K562 (cell line): Measurements from ENCODE around the gene GNL3. TPM values are rescaled to one million over a fixed set of nuclear protein-coding genes. Genes with fewer than 3 reads are reported as not detected.
A peak's percentile ranks its signal among the peaks of the same experiment; 100 is the strongest.

Experiments used
- ATF1 ChIP-seq, 2 experiments: fragments of 450-650 bp in 1 of 2; IDR thresholded peaks; 2 replicates each; pipeline ENCODE4 v1.6.1; 2016; ENCODE audit warnings: missing compliant biosample characterization in 1 of 2, missing genetic modification characterization in 1 of 2
- DACH1 ChIP-seq: fragments of 450-650 bp; IDR thresholded peaks from 2 replicates; pipeline ENCODE4 v1.6.1; 2018; ENCODE audit not compliant: partially characterized antibody
- EWSR1 ChIP-seq: fragments of 450-650 bp; IDR thresholded peaks from 2 replicates; pipeline ENCODE4 v1.6.1; 2018; ENCODE audit warnings: borderline replicate concordance, mild to moderate bottlenecking, low read depth, moderate library complexity; ENCODE audit not compliant: partially characterized antibody
- FOXA1 ChIP-seq: fragments of 450-650 bp; IDR thresholded peaks from 2 replicates; pipeline ENCODE4 v1.6.1; 2016; ENCODE audit warnings: mild to moderate bottlenecking, borderline replicate concordance
- GABPB1 ChIP-seq: sonication (generic); formaldehyde crosslinking; IDR thresholded peaks from 2 replicates; pipeline ENCODE4 v1.8.0; 2022; ENCODE audit warnings: mild to moderate bottlenecking, missing genetic modification reagents
- GTF2E2 ChIP-seq: fragments of 200-800 bp; sonication (Bioruptor generic); IDR thresholded peaks from 2 replicates; pipeline ENCODE4 v1.6.1; 2016; ENCODE audit warnings: missing genetic modification characterization, missing compliant biosample characterization
- HCFC1 ChIP-seq: IDR thresholded peaks from 2 replicates; pipeline ENCODE4 v1.6.1; 2012; ENCODE audit warnings: low read depth, low read length, improper control_type of control experiment
- JUNB ChIP-seq: fragments of 450-650 bp; formaldehyde crosslinking; conservative IDR thresholded peaks from 2 replicates; pipeline ENCODE4 v1.4.0; 2020; ENCODE audit warnings: mild to moderate bottlenecking
- MEF2D ChIP-seq: conservative IDR thresholded peaks from 2 replicates; pipeline ENCODE4 v1.6.1; 2016; ENCODE audit warnings: low read depth, missing genetic modification characterization, missing compliant biosample characterization
- MTA1 ChIP-seq: fragments of 450-650 bp; IDR thresholded peaks from 2 replicates; pipeline ENCODE4 v1.6.1; 2017; ENCODE audit warnings: borderline replicate concordance
- MYBL2 ChIP-seq, 2 experiments: fragments of 450-650 bp in 1 of 2; sonication (generic) in 1 of 2; formaldehyde crosslinking in 1 of 2; IDR thresholded peaks; 2 replicates each; pipeline versions ENCODE4 v1.6.1 to v1.8.1; 2017 to 2022; ENCODE audit warnings: borderline replicate concordance in 1 of 2, inconsistent platforms in 1 of 2, low read depth in 1 of 2, mild to moderate bottlenecking in 1 of 2, missing genetic modification reagents in 1 of 2, moderate library complexity in 1 of 2
- NFATC3 ChIP-seq: fragments of 450-650 bp; IDR thresholded peaks from 2 replicates; pipeline ENCODE4 v1.6.1; 2017; ENCODE audit warnings: mild to moderate bottlenecking
- NFRKB ChIP-seq: fragments of 450-650 bp; IDR thresholded peaks from 2 replicates; pipeline ENCODE4 v1.6.1; 2016; ENCODE audit warnings: low read depth
- PRMT5 ChIP-seq: sonication (generic); formaldehyde crosslinking; IDR thresholded peaks from 2 replicates; pipeline ENCODE4 v1.5.0; 2020; ENCODE audit warnings: missing genetic modification reagents
- RAD21 ChIP-seq, 2 experiments: fragments of 250-450 bp in 1 of 2; fragments of 450-650 bp in 1 of 2; sonication (Bioruptor Pico) in 1 of 2; formaldehyde crosslinking in 1 of 2; IDR thresholded peaks in 1 of 2; conservative IDR thresholded peaks in 1 of 2; 2 replicates each; pipeline versions ENCODE4 v1.4.0 to v1.8.0; 2020 to 2022; ENCODE audit warnings: mild to moderate bottlenecking in 2 of 2, moderate library complexity in 1 of 2
- RBFOX2 ChIP-seq: fragments of 200-400 bp; formaldehyde crosslinking; IDR thresholded peaks from 2 replicates; pipeline ENCODE4 v1.6.1; 2017; ENCODE audit warnings: low read depth, mild to moderate bottlenecking, low read length, moderate library complexity
- RCOR1 ChIP-seq, 2 experiments: IDR thresholded peaks; 2 replicates each; pipeline ENCODE4 v1.6.1; 2012; ENCODE audit warnings: low read depth in 2 of 2, low read length in 2 of 2, borderline replicate concordance in 1 of 2, improper control_type of control experiment in 1 of 2
- RFX5 ChIP-seq: IDR thresholded peaks from 2 replicates; pipeline ENCODE4 v1.6.1; 2011; ENCODE audit warnings: low read depth, mild to moderate bottlenecking, improper control_type of control experiment, low read length
- SMAD4 ChIP-seq: fragments of 250-450 bp; sonication (Bioruptor Pico); conservative IDR thresholded peaks from 2 replicates; pipeline ENCODE4 v1.8.0; 2021; ENCODE audit warnings: inconsistent platforms, mild to moderate bottlenecking, moderate library complexity
- TEAD4 ChIP-seq, 2 experiments: sonication (generic) in 1 of 2; formaldehyde crosslinking in 1 of 2; IDR thresholded peaks; 2 replicates each; pipeline versions ENCODE4 v1.6.1 to v1.8.0; 2012 to 2022; ENCODE audit warnings: borderline replicate concordance in 1 of 2, inconsistent platforms in 1 of 2, low read length in 1 of 2, mild to moderate bottlenecking in 1 of 2, missing genetic modification reagents in 1 of 2
- TFAM ChIP-seq: fragments of 250-450 bp; sonication (Bioruptor Pico); conservative IDR thresholded peaks from 2 replicates; pipeline ENCODE4 v1.5.0; 2021; ENCODE audit warnings: mild to moderate bottlenecking, moderate library complexity
- TGIF2 ChIP-seq: sonication (generic); formaldehyde crosslinking; IDR thresholded peaks from 2 replicates; pipeline ENCODE4 v1.8.1; 2022; ENCODE audit warnings: mild to moderate bottlenecking, missing genetic modification reagents, moderate library complexity
- ZC3H8 ChIP-seq: fragments of 450-650 bp; IDR thresholded peaks from 2 replicates; pipeline ENCODE4 v1.6.1; 2017
- ZNF3 ChIP-seq: fragments of 250-450 bp; sonication (Bioruptor Pico); IDR thresholded peaks from 2 replicates; pipeline ENCODE4 v1.5.0; 2021; ENCODE audit warnings: mild to moderate bottlenecking, moderate library complexity
- ZNF311 ChIP-seq: fragments of 250-450 bp; sonication (Bioruptor Pico); IDR thresholded peaks from 2 replicates; pipeline ENCODE4 v1.4.0; 2020; ENCODE audit warnings: mild to moderate bottlenecking, moderate library complexity
- ZNF316 ChIP-seq: fragments of 450-650 bp; IDR thresholded peaks from 2 replicates; pipeline ENCODE4 v1.6.1; 2016
- ZNF655 ChIP-seq: fragments of 250-450 bp; sonication (Bioruptor Pico); IDR thresholded peaks from 2 replicates; pipeline ENCODE4 v1.5.0; 2021
- ZNF785 ChIP-seq: fragments of 250-450 bp; sonication (Bioruptor Pico); IDR thresholded peaks from 2 replicates; pipeline ENCODE4 v1.4.0; 2020; ENCODE audit warnings: mild to moderate bottlenecking
- polyA plus RNA-seq, 8 experiments: library from polyadenylated mRNA; depleted of rRNA in 4 of 8; stranded (reverse) in 5 of 8; unstranded in 3 of 8; fragments of >200 nt; fragmentation: Nextera tagmentation in 2 of 8; fragmentation: Illumina TruSeq in 1 of 8; extraction: Ambion mirVana in 2 of 8; extraction: Trizol in 1 of 8; gene quantifications; 2 replicates each; pipeline versions ENCODE4 v1.2.1 to v1.2.3, GENCODE V29; 2011 to 2014; ENCODE audit warnings: inconsistent platforms in 1 of 8, missing spikeins in 1 of 8
- total RNA-seq, 7 experiments: library from RNA; depleted of rRNA in 6 of 7; stranded (reverse); fragments of >200 nt in 6 of 7; fragmentation: Illumina TruSeq in 2 of 7; extraction: Trizol in 2 of 7; gene quantifications; 2 replicates each; pipeline versions ENCODE4 v1.2.1 to v1.2.3, GENCODE V29; 2011 to 2021; ENCODE audit warnings: low replicate concordance in 1 of 7
- TF ChIP-seq, protein P1 (sequence below): fragments of 250-450 bp; sonication (Bioruptor Pico); IDR thresholded peaks from 2 replicates; pipeline ENCODE4 v1.9.0; 2021; ENCODE audit warnings: mild to moderate bottlenecking

The GNL3 gene
- total and polyA plus RNA-seq, 9 of the 15 experiments (the other 6 are each of a cell fraction or from before 2014, with no cell fraction given) = 132 to 313 (median 220) TPM

DNA sequence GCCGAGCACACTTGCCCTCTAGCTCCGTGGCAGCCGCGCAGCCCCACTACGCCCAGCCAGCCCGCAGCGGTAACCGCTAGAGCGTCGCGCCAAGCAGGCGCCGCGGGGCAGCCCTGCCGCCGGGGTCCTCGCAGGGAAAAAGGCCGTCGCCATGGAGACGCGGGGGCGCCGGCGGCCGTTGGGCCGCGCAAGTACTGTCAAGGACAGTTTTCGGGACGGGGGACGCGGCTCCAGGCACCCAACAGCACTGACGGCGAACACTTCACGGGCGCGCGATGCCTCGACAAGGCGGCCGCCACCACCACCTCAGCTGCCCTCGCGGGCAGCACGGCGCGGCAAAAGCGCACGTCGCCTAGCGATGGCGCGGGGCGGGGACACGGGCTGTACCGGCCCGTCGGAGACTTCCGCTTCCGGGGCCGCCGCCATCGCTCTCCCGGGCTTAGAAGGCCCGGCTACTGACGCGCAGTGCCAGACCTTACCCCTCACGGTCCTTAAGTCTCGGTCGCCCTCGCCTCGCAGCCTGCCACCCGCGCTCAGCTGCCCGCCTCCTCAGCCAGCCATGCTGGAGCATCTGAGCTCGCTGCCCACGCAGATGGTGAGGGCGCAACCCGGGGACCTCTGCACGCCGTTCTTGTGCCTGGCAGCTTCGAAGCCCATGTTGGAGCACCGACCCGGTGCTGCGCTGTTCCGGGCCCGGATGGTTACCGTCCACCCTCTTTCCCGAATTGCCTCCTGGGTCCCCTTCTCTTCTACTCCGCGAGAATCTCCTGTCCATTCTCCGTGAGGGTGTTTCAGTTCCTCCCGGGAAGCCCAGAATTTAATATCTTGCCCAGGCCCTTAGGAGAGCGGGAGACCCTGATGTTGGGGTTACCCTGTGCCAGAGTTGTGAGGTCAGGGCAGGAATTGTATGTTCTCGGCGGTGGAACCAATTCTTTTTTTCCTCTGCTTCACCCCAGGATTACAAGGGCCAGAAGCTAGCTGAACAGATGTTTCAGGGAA lies 20.2 kb downstream of the GNL3 start, which contains the start of the genes GLT8D1 and SPCS1 (continued):
- TF ChIP-seq GABPB1 (peak; percentile 94), SMAD4 (CRISPR knock-in tag) (peak; percentile 46; the same call in 1 of the 2 replicates), MEF2D (tag) (no peak), MTA1 (peak; percentile 59; the same call in 1 of the 2 replicates), ZNF311 (no peak), FOXA1 (no peak), PRMT5 (no peak), EWSR1 (no peak), RBFOX2 (peak; percentile 90), ZNF655 (CRISPR knock-in tag) (no peak), NFRKB (no peak), ZNF3 (CRISPR knock-in tag) (no peak), TGIF2 (0 out of 2 replicates have a peak, but pooled peaks have one; percentile 74), NFATC3 (no peak), GTF2E2 (tag) (no peak), RCOR1 (IDR thresholded peaks at IDR 0.05; ENCODE audit: borderline replicate concordance in 1 of 2, low read depth in 2 of 2, low read length in 2 of 2) (no peak), ZNF785 (no peak), TEAD4 (IDR thresholded peaks at IDR 0.05; ENCODE audit: low read length) (no peak), TEAD4 (CRISPR knock-in tag; IDR thresholded peaks at IDR 0.05; ENCODE audit: borderline replicate concordance) (no peak), ZC3H8 (no peak), TFAM (CRISPR knock-in tag) (no peak), RAD21 (CRISPR knock-in tag; conservative IDR thresholded peaks at IDR 0.05 in 1 of 2, IDR thresholded peaks at IDR 0.05 in 1 of 2) (no peak), JUNB (CRISPR knock-in tag) (no peak), DACH1 (peak; percentile 43), ATF1 (CRISPR knock-in tag; IDR thresholded peaks at IDR 0.05) (peak; percentile 24; the same call in 1 of the 2 replicates), ATF1 (tag; IDR thresholded peaks at IDR 0.05) (peak; percentile 88), HCFC1 (peak; percentile 72), MYBL2 (IDR thresholded peaks at IDR 0.05; ENCODE audit: low read depth) (no peak), MYBL2 (CRISPR knock-in tag; IDR thresholded peaks at IDR 0.05; ENCODE audit: borderline replicate concordance) (no peak), ZNF316 (no peak), RFX5 (no peak)
- TF ChIP-seq, protein P1, sequence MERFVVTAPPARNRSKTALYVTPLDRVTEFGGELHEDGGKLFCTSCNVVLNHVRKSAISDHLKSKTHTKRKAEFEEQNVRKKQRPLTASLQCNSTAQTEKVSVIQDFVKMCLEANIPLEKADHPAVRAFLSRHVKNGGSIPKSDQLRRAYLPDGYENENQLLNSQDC (CRISPR knock-in tag) = no peak
